Calu3 (cell line): ENCODE data around the gene HCRTR1. TPM values are rescaled to one million over a fixed set of nuclear protein-coding genes. Genes with fewer than 3 reads are reported as not detected.

Experiments
- BruUV-seq: library from RNA; stranded (reverse); fragments of 400-500 nt; replicated peaks from 2 replicates; lab custom pipeline; 2021; lab: Mats Ljungman, UMichigan
- CTCF ChIA-PET: fragments of 300-600 bp; sonication (Branson Sonifier 250); formaldehyde crosslinking; loops from one replicate; lab custom pipeline; 2022; ENCODE audit warnings: antibody characterized with exemption; lab: Charles Lee
- DNase-seq: peaks from one replicate; pipeline ENCODE4 v3.0.0; 2022
- H3K27ac Mint-ChIP-seq: one replicate; pipeline ENCODE4 v1.8.0; 2022; ENCODE audit warnings: mixed read lengths; ENCODE audit not compliant: unreplicated experiment
- H3K27me3 Mint-ChIP-seq: one replicate; pipeline ENCODE4 v1.8.0; 2022; ENCODE audit warnings: mixed read lengths; ENCODE audit not compliant: unreplicated experiment
- H3K36me3 Mint-ChIP-seq: one replicate; pipeline ENCODE4 v1.8.0; 2022; ENCODE audit warnings: mild to moderate bottlenecking, moderate library complexity, mixed read lengths; ENCODE audit not compliant: insufficient read depth, unreplicated experiment
- H3K4me1 Mint-ChIP-seq: one replicate; pipeline ENCODE4 v1.8.0; 2022; ENCODE audit warnings: mild to moderate bottlenecking, low read depth, mixed read lengths; ENCODE audit not compliant: unreplicated experiment
- H3K4me3 Mint-ChIP-seq: one replicate; pipeline ENCODE4 v1.8.0; 2022; ENCODE audit warnings: mild to moderate bottlenecking, low read depth, moderate library complexity, mixed read lengths; ENCODE audit not compliant: unreplicated experiment
- H3K9me3 Mint-ChIP-seq: one replicate; pipeline ENCODE4 v1.8.0; 2022; ENCODE audit warnings: low read depth, mixed read lengths; ENCODE audit not compliant: unreplicated experiment
- CTCF ChIP-seq: fragments of 200-600 bp; IDR thresholded peaks from one replicate; pipeline ENCODE4 v1.8.0; 2022; ENCODE audit warnings: antibody characterized with exemption; ENCODE audit not compliant: unreplicated experiment
- intact Hi-C: fragments of 100-400 bp; cut with micrococcal nuclease; formaldehyde crosslinking; loops from one replicate; pipeline ENCODE4 v1.10.0; 2022; ENCODE audit not compliant: unreplicated experiment
- total RNA-seq: library from RNA; stranded (reverse); gene quantifications from 2 replicates; pipeline ENCODE4 v1.2.3, GENCODE V29; 2022

Gene HCRTR1
- total RNA-seq, 1 experiment from 2014 or later: not detected

DNA sequence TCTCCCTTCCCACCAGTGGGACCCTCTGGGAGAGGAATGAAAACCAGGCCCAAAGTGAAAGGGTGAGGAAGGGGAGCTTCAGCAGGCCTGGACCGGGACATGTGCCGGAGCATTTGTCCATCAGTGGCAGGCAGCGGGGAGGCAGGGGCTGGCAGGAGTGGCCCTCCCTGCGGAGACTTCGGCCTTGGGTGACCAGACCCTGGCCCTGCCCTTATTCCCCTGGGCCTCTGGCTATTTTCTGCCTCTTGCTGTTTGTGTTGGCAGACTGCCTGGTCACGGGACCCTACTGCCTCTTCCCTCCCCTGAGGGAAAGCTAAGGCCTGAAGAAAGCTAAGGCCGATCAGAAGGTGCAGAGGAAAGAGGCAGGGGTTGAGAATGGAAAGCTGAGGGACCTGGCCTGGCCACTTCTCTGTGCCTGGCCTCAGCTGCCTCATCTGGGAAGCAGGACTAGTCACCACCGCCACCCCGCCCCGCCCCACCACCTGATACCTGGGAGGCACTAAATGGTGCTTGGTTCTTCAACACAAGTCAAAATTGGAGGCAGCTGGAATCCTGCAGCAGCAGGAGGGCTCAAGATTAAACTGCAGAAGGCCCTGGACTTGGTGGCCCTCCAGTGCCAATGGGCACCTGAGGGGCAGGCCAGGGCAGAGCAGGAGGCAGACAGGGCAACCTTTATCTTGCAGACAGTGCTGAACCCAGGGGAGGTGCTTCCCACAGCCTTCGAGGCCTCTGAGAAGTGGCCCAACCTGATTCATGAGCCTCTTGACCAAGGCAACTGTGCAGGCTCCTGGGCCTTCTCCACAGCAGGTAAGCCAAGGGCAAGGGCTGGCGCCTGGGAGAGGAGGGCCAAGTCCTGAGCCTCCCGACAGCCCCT, 33.3 kb upstream of the HCRTR1 start:
- CTCF ChIA-PET: interaction anchor here (0.6 kb wide), 2 partner anchors 28 to 35 kb away, joined by 3 to 7 read pairs; no protein-coding TSS in a partner anchor
- no peak for TF ChIP-seq CTCF
- Mint-ChIP-seq H3K27me3 (no peaks in the 10 kb centered on the region), H3K4me3 (peak overlapping the region; percentile 57), H3K9me3 (no peaks in the 10 kb centered on the region), H3K36me3 (peaks cover 37% of the 10 kb centered on the region), H3K4me1 (peaks cover 14% of the 10 kb centered on the region), H3K27ac (no peak overlapping the region)
- DNase-seq: peak; percentile 82
- intact Hi-C loops: no loop called here
- no TSS peak for BruUV-seq

DNA sequence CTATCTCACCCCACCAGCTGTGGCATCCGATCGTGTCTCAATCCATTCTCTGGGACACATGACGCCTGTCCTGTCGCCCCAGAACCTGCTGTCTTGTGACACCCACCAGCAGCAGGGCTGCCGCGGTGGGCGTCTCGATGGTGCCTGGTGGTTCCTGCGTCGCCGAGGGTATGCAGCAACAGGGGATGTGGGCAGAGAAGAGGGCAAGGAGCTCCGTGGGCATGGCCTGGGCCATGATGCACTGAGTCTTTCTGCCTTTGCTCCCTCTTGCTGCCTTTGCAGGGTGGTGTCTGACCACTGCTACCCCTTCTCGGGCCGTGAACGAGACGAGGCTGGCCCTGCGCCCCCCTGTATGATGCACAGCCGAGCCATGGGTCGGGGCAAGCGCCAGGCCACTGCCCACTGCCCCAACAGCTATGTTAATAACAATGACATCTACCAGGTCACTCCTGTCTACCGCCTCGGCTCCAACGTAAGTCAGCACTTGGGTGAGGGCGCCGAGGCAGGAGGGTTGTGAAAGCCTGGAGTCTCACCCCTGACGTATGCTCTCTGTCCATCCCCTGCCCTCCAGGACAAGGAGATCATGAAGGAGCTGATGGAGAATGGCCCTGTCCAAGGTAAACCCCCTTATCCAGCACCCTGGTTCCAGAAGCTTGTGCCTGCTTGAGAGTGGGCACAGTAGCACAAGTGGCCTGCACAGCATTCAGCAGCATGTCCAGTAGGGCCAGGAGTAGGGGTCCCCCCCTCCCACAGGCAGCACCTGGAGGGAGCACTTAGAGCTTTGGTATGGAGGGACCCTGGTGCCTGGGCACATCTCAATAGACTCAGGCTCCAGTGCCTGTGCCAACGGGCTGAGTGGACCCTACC, 32.4 kb upstream of the HCRTR1 start:
- Mint-ChIP-seq H3K27me3 (no peaks in the 10 kb centered on the region), H3K4me3 (no peak overlapping the region), H3K9me3 (no peaks in the 10 kb centered on the region), H3K27ac (no peak overlapping the region), H3K4me1 (peaks cover 18% of the 10 kb centered on the region), H3K36me3 (peaks cover 40% of the 10 kb centered on the region)
- no TSS peak for BruUV-seq
- CTCF ChIA-PET: interaction anchor here (0.6 kb wide), 1 partner anchor 36 kb away, joined by 3 read pairs; no protein-coding TSS in a partner anchor
- intact Hi-C loops: no loop called here
- no peak for DNase-seq
- no peak for TF ChIP-seq CTCF

DNA sequence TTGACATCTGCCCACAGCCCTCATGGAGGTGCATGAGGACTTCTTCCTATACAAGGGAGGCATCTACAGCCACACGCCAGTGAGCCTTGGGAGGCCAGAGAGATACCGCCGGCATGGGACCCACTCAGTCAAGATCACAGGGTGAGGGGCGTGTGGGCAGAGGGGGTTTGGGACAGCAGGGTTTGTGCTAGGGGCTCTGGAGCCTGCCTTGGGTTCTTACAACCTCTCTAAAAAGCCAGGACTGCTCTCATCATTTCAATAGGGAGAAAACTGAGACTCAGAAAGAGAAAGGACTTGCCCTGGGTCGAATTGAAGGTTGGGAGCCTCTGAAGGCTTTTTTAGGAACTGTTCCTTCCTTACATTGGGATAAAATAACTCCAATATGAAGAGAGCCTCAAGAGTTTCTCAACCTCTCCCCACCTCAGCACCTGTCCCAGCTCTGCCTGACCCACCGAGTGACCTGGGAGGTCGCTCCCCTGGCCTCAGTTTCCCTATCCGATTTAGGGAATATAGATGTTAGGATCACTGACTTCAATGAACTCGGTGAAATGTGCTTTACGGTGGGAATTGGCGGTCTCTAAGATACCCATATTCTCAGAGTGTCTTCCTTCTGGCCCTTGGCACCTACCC, 31.6 kb upstream of the HCRTR1 start:
- Mint-ChIP-seq H3K36me3 (peaks cover 40% of the 10 kb centered on the region), H3K27ac (no peak overlapping the region), H3K4me3 (no peak overlapping the region), H3K4me1 (peaks cover 19% of the 10 kb centered on the region), H3K9me3 (no peaks in the 10 kb centered on the region), H3K27me3 (no peaks in the 10 kb centered on the region)
- no peak for DNase-seq
- no peak for TF ChIP-seq CTCF
- intact Hi-C loops: no loop called here
- CTCF ChIA-PET: no interaction called here
- no TSS peak for BruUV-seq
